SJSA1 (cell line): ENCODE results near the gene TGFBR3L. TPM values are rescaled to one million over a fixed set of nuclear protein-coding genes. Genes with fewer than 3 reads are reported as not detected.
"Not testable (repeated sequence)": the region's sequence is repeated elsewhere in the genome, so short reads cannot be mapped to it uniquely, and the experiment has no call there.

Experiments used
- DNase-seq, 2 experiments: peaks; one replicate each; pipeline ENCODE4 v3.0.0-alpha.2; 2015 to 2020; ENCODE audit warnings: low spot score in 2 of 2, low read depth in 1 of 2
- H3K27ac ChIP-seq: fragments of 250-450 bp; sonication (Bioruptor Pico); 2 replicates; pipeline ENCODE4 v1.5.1; 2020; ENCODE audit warnings: mild to moderate bottlenecking, moderate library complexity
- H3K27me3 ChIP-seq: fragments of 250-450 bp; sonication (Bioruptor Pico); replicated peaks from 2 replicates; pipeline ENCODE4 v1.5.1; 2020; ENCODE audit warnings: mild to moderate bottlenecking, moderate library complexity
- H3K36me3 ChIP-seq: fragments of 250-450 bp; sonication (Bioruptor Pico); 2 replicates; pipeline ENCODE4 v1.5.1; 2020; ENCODE audit warnings: mild to moderate bottlenecking
- H3K4me1 ChIP-seq: fragments of 250-450 bp; sonication (Bioruptor Pico); replicated peaks from 2 replicates; pipeline ENCODE4 v1.6.1; 2021; ENCODE audit warnings: mild to moderate bottlenecking
- H3K4me3 ChIP-seq: fragments of 250-450 bp; sonication (Bioruptor Pico); 2 replicates; pipeline ENCODE4 v1.5.1; 2020; ENCODE audit warnings: mild to moderate bottlenecking
- H3K9me3 ChIP-seq: fragments of 250-450 bp; sonication (Bioruptor Pico); replicated peaks from 2 replicates; pipeline ENCODE4 v1.5.1; 2020; ENCODE audit warnings: mild to moderate bottlenecking
- total RNA-seq: library from RNA; depleted of rRNA; stranded (reverse); fragments of >200 nt; shearing (Covaris generic); gene quantifications from 2 replicates; pipeline ENCODE4 v1.2.3, GENCODE V29; 2014

TGFBR3L gene
- total RNA-seq, 1 experiment from 2014 or later = not detected

DNA sequence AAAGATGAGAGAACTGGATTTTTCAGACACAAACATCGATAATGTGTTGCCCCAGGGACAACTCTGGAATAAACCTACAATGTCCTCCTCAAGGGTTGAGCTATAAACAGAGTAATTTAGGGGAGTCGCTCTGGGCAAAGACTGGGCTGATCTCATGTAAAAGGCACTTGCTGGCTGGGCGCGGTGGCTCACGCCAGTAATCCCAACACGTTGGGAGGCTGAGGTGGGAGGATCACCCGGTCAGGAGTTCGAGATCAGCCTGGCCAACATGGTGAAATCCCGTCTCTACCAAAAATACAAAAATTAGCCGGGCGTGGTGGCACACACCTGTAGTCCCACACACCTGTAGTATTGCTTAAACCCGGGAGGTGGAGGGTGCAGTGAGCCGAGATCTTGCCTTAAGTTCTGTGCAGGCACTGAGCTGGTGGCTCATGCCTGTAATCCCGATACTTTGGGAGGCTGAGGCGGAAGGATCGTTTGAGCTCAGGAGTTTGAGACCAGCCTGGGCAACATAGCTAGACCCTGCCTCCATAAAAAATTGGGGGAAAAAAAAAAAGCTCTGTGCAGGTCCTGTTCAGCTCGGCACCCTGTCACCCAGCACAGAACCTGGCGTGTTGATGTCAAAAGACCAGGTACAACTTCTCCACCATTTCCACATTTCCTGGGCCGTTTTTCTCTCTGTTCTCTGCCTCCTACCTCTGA lies 27.4 kb downstream of the TGFBR3L start:
- H3K4me1 ChIP-seq = peaks cover 3% of the 10 kb centered on the region; the same call in 1 of the 2 replicates

GRCh38 chr19:7942981-7943443 lies 28.4 kb downstream of the TGFBR3L start:
- Histone ChIP-seq H3K4me1 (peaks cover 3% of the 10 kb centered on the region; the same call in 1 of the 2 replicates), H3K36me3 (peaks cover 42% of the 10 kb centered on the region), H3K27me3 (no peaks in the 10 kb centered on the region), H3K27ac (peak overlapping the region; percentile 85), H3K9me3 (no peaks in the 10 kb centered on the region), H3K4me3 (peak overlapping the region; percentile 79)
- DNase-seq = peak in 1 of 2 experiments; percentile 24

More for the DNA sequence above, 27.4 kb downstream of the TGFBR3L start:
- Histone ChIP-seq H3K27me3 (no peaks in the 10 kb centered on the region), H3K36me3 (peaks cover 52% of the 10 kb centered on the region), H3K27ac (no peak overlapping the region), H3K9me3 (no peaks in the 10 kb centered on the region), H3K4me3 (no peak overlapping the region; the same call in 1 of the 2 replicates)
- DNase-seq = no peak

- Histone ChIP-seq H3K9me3 (no peaks in the 10 kb centered on the region), H3K36me3 (peaks cover 36% of the 10 kb centered on the region), H3K4me1 (peaks cover 3% of the 10 kb centered on the region; the same call in 1 of the 2 replicates), H3K27ac (peak within 1 kb of the TSS; percentile 85), H3K4me3 (peak within 1 kb of the TSS; percentile 79), H3K27me3 (no peaks in the 10 kb centered on the region)
- peak; percentile 99 to 100 for DNase-seq
Observed at GRCh38 chr19:7943444-7944176, 29.0 kb downstream of the TGFBR3L start, which contains the start of gene TIMM44. Gene TIMM44 (minus strand): TSS chr19:7943666. CDS start chr19:7943651, 15 bp downstream.

- DNase-seq = peak; percentile 86 to 90
- Histone ChIP-seq H3K27me3 (no peaks in the 10 kb centered on the region), H3K4me3 (peak overlapping the region; percentile 79), H3K36me3 (peaks cover 29% of the 10 kb centered on the region), H3K4me1 (peaks cover 3% of the 10 kb centered on the region; the same call in 1 of the 2 replicates), H3K9me3 (no peaks in the 10 kb centered on the region), H3K27ac (peak overlapping the region; percentile 28; the same call in 1 of the 2 replicates)
Observed at GRCh38 chr19:7944177-7944761, 29.6 kb downstream of the TGFBR3L start.

GRCh38 chr19:7947939-7948338 lies 33.3 kb downstream of the TGFBR3L start:
- Histone ChIP-seq H3K27ac (no peak overlapping the region), H3K4me3 (no peak overlapping the region), H3K9me3 (no peaks in the 10 kb centered on the region), H3K4me1 (peaks cover 3% of the 10 kb centered on the region; the same call in 1 of the 2 replicates), H3K27me3 (no peaks in the 10 kb centered on the region), H3K36me3 (peaks cover 4% of the 10 kb centered on the region)
- DNase-seq = no peak

GRCh38 chr19:7953060-7953459 lies 38.4 kb downstream of the TGFBR3L start:
- Histone ChIP-seq H3K27me3 (no peaks in the 10 kb centered on the region), H3K9me3 (no peaks in the 10 kb centered on the region)
- DNase-seq = no peak

DNA sequence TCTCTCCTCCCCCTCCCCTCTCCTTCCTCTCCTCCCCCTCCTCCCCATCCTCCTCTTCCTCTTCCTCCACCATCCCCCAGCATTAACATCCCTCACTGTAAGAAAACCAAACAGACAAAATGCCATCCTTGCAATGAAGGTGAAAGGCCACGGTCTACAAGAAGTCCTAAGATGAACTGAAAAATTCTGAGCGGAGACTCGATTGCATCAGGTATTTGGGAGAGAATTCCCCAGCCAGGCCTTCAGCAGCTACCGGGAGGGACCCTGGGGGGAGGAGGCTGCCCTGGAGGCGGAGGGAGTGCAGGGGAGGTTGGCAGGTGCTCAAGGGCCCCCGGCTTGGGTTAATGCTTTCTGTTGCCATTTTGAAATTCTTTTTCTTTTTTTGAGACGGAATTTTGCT lies 38.9 kb downstream of the TGFBR3L start:
- H3K4me3 ChIP-seq = no peak overlapping the region
- DNase-seq = no peak
- H3K27ac ChIP-seq = no peak overlapping the region
- no peaks in the 10 kb centered on the region for H3K4me1 ChIP-seq
- no peaks in the 10 kb centered on the region for H3K27me3 ChIP-seq
- no peaks in the 10 kb centered on the region for H3K9me3 ChIP-seq
- H3K36me3 ChIP-seq = peaks cover 9% of the 10 kb centered on the region; the same call in 1 of the 2 replicates

More at GRCh38 chr19:7953060-7953459, 38.4 kb downstream of the TGFBR3L start:
- Histone ChIP-seq H3K27ac (no peak overlapping the region), H3K4me3 (no peak overlapping the region), H3K36me3 (peaks cover 4% of the 10 kb centered on the region; the same call in 1 of the 2 replicates), H3K4me1 (no peaks in the 10 kb centered on the region)

DNA sequence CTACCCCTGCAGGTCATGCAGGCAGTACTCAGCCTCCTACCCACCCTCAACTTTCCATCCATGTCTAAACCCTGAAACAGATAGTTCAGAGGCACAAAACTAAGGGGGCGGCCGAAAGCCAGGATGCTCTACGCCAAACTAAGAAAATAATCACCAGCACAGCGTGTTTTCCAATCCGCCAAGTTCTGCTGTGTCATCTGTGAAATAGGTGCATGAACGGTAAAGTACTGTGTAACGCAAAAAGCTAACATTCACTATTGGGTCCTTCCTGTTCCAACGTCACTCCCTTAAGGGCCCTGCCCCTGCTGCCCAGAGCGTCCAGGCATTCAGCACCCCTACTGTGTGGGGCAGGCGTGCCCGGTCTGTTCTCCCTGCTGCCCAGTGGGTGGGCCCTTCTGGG lies 41.1 kb downstream of the TGFBR3L start:
- Histone ChIP-seq H3K9me3 (no peaks in the 10 kb centered on the region), H3K27me3 (no peaks in the 10 kb centered on the region), H3K4me1 (no peaks in the 10 kb centered on the region), H3K36me3 (peaks cover 18% of the 10 kb centered on the region), H3K4me3 (no peak overlapping the region), H3K27ac (no peak overlapping the region)
- no peak for DNase-seq

GRCh38 chr19:7959211-7959610 lies 44.6 kb downstream of the TGFBR3L start:
- Histone ChIP-seq H3K9me3 (no peaks in the 10 kb centered on the region), H3K27me3 (no peaks in the 10 kb centered on the region), H3K4me1 (no peaks in the 10 kb centered on the region), H3K36me3 (peaks cover 49% of the 10 kb centered on the region), H3K4me3 (no peak overlapping the region), H3K27ac (no peak overlapping the region)
- DNase-seq = no peak

GRCh38 chr19:7961082-7961481 lies 46.5 kb downstream of the TGFBR3L start:
- not testable (repeated sequence) for H3K4me1 ChIP-seq, H3K27me3 ChIP-seq, H3K4me3 ChIP-seq, H3K27ac ChIP-seq, DNase-seq, H3K9me3 ChIP-seq
- peaks cover 68% of the 10 kb centered on the region for H3K36me3 ChIP-seq

DNA sequence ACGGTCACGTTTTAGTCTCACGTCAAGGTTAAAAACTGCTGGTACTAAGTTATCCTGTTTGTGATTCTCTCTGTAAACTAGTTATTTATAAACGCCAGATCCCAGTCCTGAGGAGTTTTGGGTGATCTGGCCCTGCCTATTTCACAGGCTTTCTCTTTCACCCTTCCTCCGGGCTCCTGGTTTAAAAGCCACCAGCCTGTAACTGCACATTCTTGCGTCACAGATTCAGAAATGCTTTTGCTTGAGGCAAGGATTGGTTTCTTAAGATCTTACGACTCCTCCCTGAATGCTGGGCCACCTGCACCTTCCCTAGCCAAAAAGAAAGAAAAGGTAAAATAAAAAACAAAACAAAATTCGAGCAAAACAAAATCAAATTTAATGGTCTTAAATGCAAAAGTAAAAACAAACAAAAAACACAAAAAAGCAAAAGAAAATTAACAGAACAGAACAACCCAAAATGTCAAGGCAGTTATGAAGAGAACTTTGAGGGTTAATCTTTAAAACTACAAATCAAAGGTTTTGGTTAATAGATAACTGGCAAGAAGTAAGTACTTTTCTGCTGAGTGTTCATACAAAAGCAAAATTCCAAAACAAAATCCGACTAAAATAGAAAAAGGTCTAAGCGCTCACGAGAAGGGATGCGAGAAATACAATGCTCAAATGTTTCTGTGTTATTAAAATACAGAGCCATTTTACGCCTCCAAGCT lies 47.4 kb downstream of the TGFBR3L start:
- no peak for DNase-seq
- H3K27me3 ChIP-seq = no peaks in the 10 kb centered on the region
- H3K27ac ChIP-seq = no peak overlapping the region
- peaks cover 78% of the 10 kb centered on the region for H3K36me3 ChIP-seq
- H3K9me3 ChIP-seq = no peaks in the 10 kb centered on the region
- H3K4me1 ChIP-seq = no peaks in the 10 kb centered on the region
- no peak overlapping the region for H3K4me3 ChIP-seq

DNA sequence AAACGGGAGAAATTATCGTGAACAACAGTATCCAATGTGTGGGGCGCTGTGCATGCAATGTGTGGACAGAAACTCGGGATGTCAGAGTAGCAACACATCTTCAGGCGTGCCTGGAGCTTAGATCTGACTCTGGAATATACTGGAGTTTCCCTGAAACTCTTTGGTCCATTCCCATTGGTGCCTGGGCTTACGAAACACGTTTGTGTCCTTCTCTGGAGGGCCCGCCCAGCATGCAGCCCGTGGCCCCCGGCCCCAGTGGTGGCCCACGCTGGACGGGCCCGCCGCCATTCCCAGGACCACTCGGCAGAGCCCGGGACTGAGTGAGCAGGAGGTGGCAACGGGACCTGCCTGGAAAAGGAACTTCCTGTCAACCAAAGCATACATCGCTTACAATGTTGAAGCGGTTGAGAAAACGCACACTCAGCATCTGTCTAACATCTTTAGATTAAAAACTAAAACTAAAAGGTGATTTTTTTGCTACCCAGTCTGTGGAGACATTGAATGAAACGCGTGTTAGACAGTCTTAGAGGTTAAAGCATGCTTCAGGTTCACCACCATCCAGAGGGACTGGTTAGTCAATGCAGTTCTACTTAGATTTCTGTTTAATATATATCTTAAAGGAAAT lies 48.1 kb downstream of the TGFBR3L start:
- Histone ChIP-seq H3K27me3 (no peaks in the 10 kb centered on the region), H3K4me3 (no peak overlapping the region), H3K4me1 (no peaks in the 10 kb centered on the region), H3K9me3 (no peaks in the 10 kb centered on the region), H3K36me3 (peaks cover 84% of the 10 kb centered on the region), H3K27ac (no peak overlapping the region)
- no peak for DNase-seq

DNA sequence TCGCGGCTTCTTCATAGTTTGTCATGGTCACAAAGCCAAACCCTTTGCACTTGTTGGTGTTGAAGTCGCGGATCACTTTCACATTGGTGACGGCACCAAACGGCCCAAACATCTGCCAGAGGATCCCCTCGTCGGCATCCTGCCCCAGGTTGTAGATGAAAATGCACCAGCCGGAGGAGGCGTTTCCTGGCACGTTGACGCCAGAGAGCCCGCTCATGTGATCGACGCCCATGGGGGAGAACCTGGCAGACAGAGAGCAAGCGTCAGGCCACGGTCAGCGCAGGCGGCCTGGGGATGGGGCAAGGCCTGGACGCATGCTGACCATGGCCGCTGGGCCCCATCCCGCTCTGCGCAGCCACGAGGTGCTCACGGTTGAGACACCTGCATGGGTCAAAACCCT lies 48.9 kb downstream of the TGFBR3L start:
- Histone ChIP-seq H3K27me3 (no peaks in the 10 kb centered on the region), H3K36me3 (peaks cover 84% of the 10 kb centered on the region), H3K4me1 (no peaks in the 10 kb centered on the region), H3K27ac (no peak overlapping the region), H3K4me3 (no peak overlapping the region), H3K9me3 (no peaks in the 10 kb centered on the region)
- DNase-seq = no peak
